ENCODE measurements around the gene TMX2.

The TMX2 gene

GRCh38 chr11:57781529-57781943, 69.1 kb downstream of the TMX2 start:
- peaks cover 34% of the 10 kb centered on the region for H3K79me1 ChIP-seq (ENCODE audit: low read length)
- peak overlapping the region; percentile 79 for H2BK120ac ChIP-seq (ENCODE audit: insufficient read depth, low read length, poor library complexity)
- H2AK5ac ChIP-seq (ENCODE audit: low read length), result no peak overlapping the region
- no peak overlapping the region for H3K18ac ChIP-seq (ENCODE audit: low read length)
- peak overlapping the region; percentile 90 for H2BK5ac ChIP-seq (ENCODE audit: low read depth, low read length, poor library complexity)
- no peak overlapping the region for H3K4me3 ChIP-seq (ENCODE audit: low read depth, low read length)
- H3K4me1 ChIP-seq (ENCODE audit: control insufficient read depth in 1 of 2, insufficient read depth in 2 of 2, low read length in 2 of 2), result peaks cover 15 to 33% of the 10 kb centered on the region in 2 experiments
- no peak overlapping the region for H2AFZ ChIP-seq (ENCODE audit: insufficient read depth, low read length, poor library complexity)
- H3K14ac ChIP-seq (ENCODE audit: low read length), result no peak overlapping the region
- H3K4me2 ChIP-seq (ENCODE audit: low read length), result peak overlapping the region; percentile 32
- no CpG with 5 or more reads among the region's 3 CpGs for WGBS (ENCODE audit: extremely low coverage, insufficient coverage, insufficient read length)
- H3K36me3 ChIP-seq (ENCODE audit: control insufficient read depth in 1 of 2, insufficient read depth in 2 of 2, low read length in 2 of 2), result peaks cover 0 to 2% of the 10 kb centered on the region in 2 experiments
- no peak overlapping the region for H2BK12ac ChIP-seq (ENCODE audit: low read length)
- H3K23ac ChIP-seq (ENCODE audit: low read length), result no peak overlapping the region
- no peak overlapping the region for H4K12ac ChIP-seq (ENCODE audit: low read depth, low read length)
- H3K79me2 ChIP-seq (ENCODE audit: control insufficient read depth, insufficient read depth, low read length, poor library complexity), result peaks cover 28% of the 10 kb centered on the region
- H3K4ac ChIP-seq (ENCODE audit: low read depth, low read length), result no peak overlapping the region
- peak overlapping the region; percentile 98 for H3K27ac ChIP-seq (ENCODE audit: low read depth, low read length)
- no peak overlapping the region for H4K8ac ChIP-seq (ENCODE audit: low read depth, low read length)
- H3K9me3 ChIP-seq (ENCODE audit: insufficient read depth, low read depth, low read length), result no peaks in the 10 kb centered on the region
- DNase-seq, result peak; percentile 86
- no peak overlapping the region for H3K9ac ChIP-seq (ENCODE audit: low read length)
- H3K27me3 ChIP-seq (ENCODE audit: insufficient read depth, low read length), result no peaks in the 10 kb centered on the region
- H4K91ac ChIP-seq (ENCODE audit: low read depth, low read length), result no peak overlapping the region

DNA sequence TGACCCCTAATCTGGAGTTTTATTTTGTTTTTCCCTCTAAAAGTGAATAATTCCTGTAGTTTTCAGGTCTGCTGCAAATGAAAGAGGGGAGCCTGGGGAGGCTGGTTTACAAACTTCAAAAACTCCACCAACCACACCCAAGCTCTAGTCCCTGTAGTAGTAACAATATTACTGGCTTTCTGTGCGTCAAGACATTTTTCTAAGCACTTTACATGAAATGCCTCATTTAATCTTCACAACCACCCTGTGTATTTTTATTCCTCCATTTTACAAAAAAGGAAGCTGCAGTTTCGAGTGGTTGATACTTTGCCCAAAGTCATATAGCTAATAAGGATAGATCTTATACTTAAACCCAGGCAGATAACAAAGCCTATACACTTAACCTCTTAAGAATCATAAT, 72.7 kb downstream of the TMX2 start:
- Histone ChIP-seq H3K79me2 (ENCODE audit: control insufficient read depth, insufficient read depth, low read length, poor library complexity) (peaks cover 30% of the 10 kb centered on the region), H2BK120ac (ENCODE audit: insufficient read depth, low read length, poor library complexity) (no peak overlapping the region), H3K4me1 (ENCODE audit: control insufficient read depth in 1 of 2, insufficient read depth in 2 of 2, low read length in 2 of 2) (peaks cover 14 to 26% of the 10 kb centered on the region in 2 experiments), H3K4me2 (ENCODE audit: low read length) (no peak overlapping the region), H3K36me3 (ENCODE audit: control insufficient read depth in 1 of 2, insufficient read depth in 2 of 2, low read length in 2 of 2) (peaks cover 0 to 2% of the 10 kb centered on the region in 2 experiments), H3K27me3 (ENCODE audit: insufficient read depth, low read length) (no peaks in the 10 kb centered on the region), H2BK12ac (ENCODE audit: low read length) (no peak overlapping the region), H3K4me3 (ENCODE audit: low read depth, low read length) (no peak overlapping the region), H3K9ac (ENCODE audit: low read length) (no peak overlapping the region), H2BK5ac (ENCODE audit: low read depth, low read length, poor library complexity) (no peak overlapping the region), H4K8ac (ENCODE audit: low read depth, low read length) (no peak overlapping the region), H2AFZ (ENCODE audit: insufficient read depth, low read length, poor library complexity) (no peak overlapping the region), H4K12ac (ENCODE audit: low read depth, low read length) (no peak overlapping the region), H2AK5ac (ENCODE audit: low read length) (no peak overlapping the region), H3K18ac (ENCODE audit: low read length) (no peak overlapping the region), H3K23ac (ENCODE audit: low read length) (no peak overlapping the region), H4K91ac (ENCODE audit: low read depth, low read length) (no peak overlapping the region), H3K79me1 (ENCODE audit: low read length) (peaks cover 20% of the 10 kb centered on the region), H3K14ac (ENCODE audit: low read length) (no peak overlapping the region), H3K27ac (ENCODE audit: low read depth, low read length) (no peak overlapping the region), H3K9me3 (ENCODE audit: insufficient read depth, low read depth, low read length) (no peaks in the 10 kb centered on the region), H3K4ac (ENCODE audit: low read depth, low read length) (peak overlapping the region; percentile 49)
- WGBS (ENCODE audit: extremely low coverage, insufficient coverage, insufficient read length), result no CpG with 5 or more reads among the region's 2 CpGs
- DNase-seq, result no peak

DNA sequence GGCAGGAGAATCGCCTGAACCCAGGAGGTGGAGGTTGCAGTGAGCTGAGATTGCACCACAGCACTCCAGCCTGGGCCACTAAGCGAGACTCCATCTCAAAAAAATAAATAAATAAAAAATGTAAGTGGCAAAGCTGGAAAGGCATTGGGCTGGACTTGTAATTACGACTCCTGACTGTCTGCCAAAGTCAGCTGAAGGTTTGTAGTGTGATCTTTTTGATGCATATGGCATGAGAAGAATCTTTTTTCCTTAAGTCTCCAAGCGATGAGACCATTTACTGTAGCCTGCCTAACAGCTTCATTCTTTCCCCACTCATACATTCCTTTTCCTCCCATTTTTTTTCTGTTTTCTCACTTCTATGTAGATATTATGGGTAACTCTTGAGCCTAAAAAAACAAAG, 74.0 kb downstream of the TMX2 start:
- Histone ChIP-seq H2AFZ (ENCODE audit: insufficient read depth, low read length, poor library complexity) (no peak overlapping the region), H4K12ac (ENCODE audit: low read depth, low read length) (no peak overlapping the region), H3K23ac (ENCODE audit: low read length) (no peak overlapping the region), H4K91ac (ENCODE audit: low read depth, low read length) (no peak overlapping the region), H3K79me1 (ENCODE audit: low read length) (peaks cover 11% of the 10 kb centered on the region), H3K14ac (ENCODE audit: low read length) (no peak overlapping the region), H4K8ac (ENCODE audit: low read depth, low read length) (no peak overlapping the region), H3K4me1 (ENCODE audit: control insufficient read depth in 1 of 2, insufficient read depth in 2 of 2, low read length in 2 of 2) (peaks cover 14 to 24% of the 10 kb centered on the region in 2 experiments), H2BK12ac (ENCODE audit: low read length) (no peak overlapping the region), H3K36me3 (ENCODE audit: control insufficient read depth in 1 of 2, insufficient read depth in 2 of 2, low read length in 2 of 2) (peaks cover 3 to 5% of the 10 kb centered on the region in 2 experiments), H3K9ac (ENCODE audit: low read length) (no peak overlapping the region), H3K4ac (ENCODE audit: low read depth, low read length) (no peak overlapping the region), H2BK120ac (ENCODE audit: insufficient read depth, low read length, poor library complexity) (no peak overlapping the region), H3K18ac (ENCODE audit: low read length) (no peak overlapping the region), H2AK5ac (ENCODE audit: low read length) (no peak overlapping the region), H3K79me2 (ENCODE audit: control insufficient read depth, insufficient read depth, low read length, poor library complexity) (peaks cover 31% of the 10 kb centered on the region), H3K27me3 (ENCODE audit: insufficient read depth, low read length) (no peaks in the 10 kb centered on the region), H2BK5ac (ENCODE audit: low read depth, low read length, poor library complexity) (no peak overlapping the region), H3K9me3 (ENCODE audit: insufficient read depth, low read depth, low read length) (no peaks in the 10 kb centered on the region), H3K4me2 (ENCODE audit: low read length) (no peak overlapping the region), H3K27ac (ENCODE audit: low read depth, low read length) (peak overlapping the region; percentile 67), H3K4me3 (ENCODE audit: low read depth, low read length) (no peak overlapping the region)
- WGBS (ENCODE audit: extremely low coverage, insufficient coverage, insufficient read length), result no CpG with 5 or more reads among the region's 4 CpGs
- peak; percentile 35 to 56 for DNase-seq

- no peak overlapping the region for H3K9ac ChIP-seq (ENCODE audit: low read length)
- no peak overlapping the region for H4K91ac ChIP-seq (ENCODE audit: low read depth, low read length)
- no peak overlapping the region for H3K23ac ChIP-seq (ENCODE audit: low read length)
- peaks cover 19 to 30% of the 10 kb centered on the region in 2 experiments for H3K4me1 ChIP-seq (ENCODE audit: control insufficient read depth in 1 of 2, insufficient read depth in 2 of 2, low read length in 2 of 2)
- peak in 1 of 2 donors; percentile 57 for DNase-seq
- H3K27ac ChIP-seq (ENCODE audit: low read depth, low read length), result peak overlapping the region; percentile 67
- H3K4ac ChIP-seq (ENCODE audit: low read depth, low read length), result peak overlapping the region; percentile 67
- H3K14ac ChIP-seq (ENCODE audit: low read length), result no peak overlapping the region
- no peak overlapping the region for H3K18ac ChIP-seq (ENCODE audit: low read length)
- H2BK12ac ChIP-seq (ENCODE audit: low read length), result no peak overlapping the region
- H2BK5ac ChIP-seq (ENCODE audit: low read depth, low read length, poor library complexity), result no peak overlapping the region
- H3K4me3 ChIP-seq (ENCODE audit: low read depth, low read length), result no peak overlapping the region
- H3K4me2 ChIP-seq (ENCODE audit: low read length), result no peak overlapping the region
- no peak overlapping the region for H2AFZ ChIP-seq (ENCODE audit: insufficient read depth, low read length, poor library complexity)
- H3K36me3 ChIP-seq (ENCODE audit: control insufficient read depth in 1 of 2, insufficient read depth in 2 of 2, low read length in 2 of 2), result peaks cover 6 to 8% of the 10 kb centered on the region in 2 experiments
- H3K9me3 ChIP-seq (ENCODE audit: insufficient read depth, low read depth, low read length), result no peaks in the 10 kb centered on the region
- H2BK120ac ChIP-seq (ENCODE audit: insufficient read depth, low read length, poor library complexity), result no peak overlapping the region
- H2AK5ac ChIP-seq (ENCODE audit: low read length), result no peak overlapping the region
- H4K8ac ChIP-seq (ENCODE audit: low read depth, low read length), result no peak overlapping the region
- H3K27me3 ChIP-seq (ENCODE audit: insufficient read depth, low read length), result no peaks in the 10 kb centered on the region
- H3K79me2 ChIP-seq (ENCODE audit: control insufficient read depth, insufficient read depth, low read length, poor library complexity), result peaks cover 35% of the 10 kb centered on the region
- H4K12ac ChIP-seq (ENCODE audit: low read depth, low read length), result no peak overlapping the region
- no CpG with 5 or more reads among the region's 4 CpGs for WGBS (ENCODE audit: extremely low coverage, insufficient coverage, insufficient read length)
- peaks cover 11% of the 10 kb centered on the region for H3K79me1 ChIP-seq (ENCODE audit: low read length)
Observed at GRCh38 chr11:57787006-57787604, 74.7 kb downstream of the TMX2 start.

Measured in trophoblast cell (in vitro differentiated cells and primary cell).